HG02642 (cell line): ENCODE results near the gene KIRREL3.

Experiments used
- ATAC-seq: cut with Tn5 transposase; IDR thresholded peaks from one replicate; pipeline ENCODE4 v1.9.1; 2021; ENCODE audit warnings: mild to moderate bottlenecking; ENCODE audit not compliant: unreplicated experiment, poor library complexity

The KIRREL3 gene

GRCh38 chr11:126920833-126921232 lies 79.7 kb downstream of the KIRREL3 start:
- ATAC-seq = no peak

- no peak for ATAC-seq
Measured at GRCh38 chr11:126919147-126919823, 81.3 kb downstream of the KIRREL3 start.

- ATAC-seq = no peak
Measured at GRCh38 chr11:126918556-126918955, 82.0 kb downstream of the KIRREL3 start.

- ATAC-seq = peak; percentile 92
Measured at GRCh38 chr11:126917531-126918204, 82.9 kb downstream of the KIRREL3 start.

- no peak for ATAC-seq
Measured at GRCh38 chr11:126915430-126915829, 85.1 kb downstream of the KIRREL3 start.

- no peak for ATAC-seq
Measured at GRCh38 chr11:126914941-126915340, 85.6 kb downstream of the KIRREL3 start.

- ATAC-seq = no peak
Measured at GRCh38 chr11:126914166-126914565, 86.4 kb downstream of the KIRREL3 start.

- no peak for ATAC-seq
Measured at GRCh38 chr11:126904520-126904919, 96.0 kb downstream of the KIRREL3 start.

GRCh38 chr11:126901783-126902182 lies 98.8 kb downstream of the KIRREL3 start:
- ATAC-seq = no peak

- ATAC-seq = no peak
Measured at GRCh38 chr11:126899961-126900748, 100.4 kb downstream of the KIRREL3 start.

GRCh38 chr11:126898802-126899201 lies 101.8 kb downstream of the KIRREL3 start:
- ATAC-seq = no peak

- ATAC-seq = no peak
Measured at GRCh38 chr11:126897430-126897829, 103.1 kb downstream of the KIRREL3 start.

GRCh38 chr11:126896025-126896424 lies 104.5 kb downstream of the KIRREL3 start:
- no peak for ATAC-seq

- ATAC-seq = no peak
Measured at GRCh38 chr11:126893796-126894195, 106.8 kb downstream of the KIRREL3 start.

- no peak for ATAC-seq
Measured at GRCh38 chr11:126892756-126893155, 107.8 kb downstream of the KIRREL3 start.

- no peak for ATAC-seq
Measured at GRCh38 chr11:126891556-126892217, 108.9 kb downstream of the KIRREL3 start.

GRCh38 chr11:126890561-126890960 lies 110.0 kb downstream of the KIRREL3 start:
- ATAC-seq = no peak

- no peak for ATAC-seq
Measured at GRCh38 chr11:126888115-126888712, 112.4 kb downstream of the KIRREL3 start.

- ATAC-seq = no peak
Measured at GRCh38 chr11:126886636-126887035, 113.9 kb downstream of the KIRREL3 start.

GRCh38 chr11:126886085-126886484 lies 114.5 kb downstream of the KIRREL3 start:
- no peak for ATAC-seq
